ENCODE data around the gene DCTD. TPM values are rescaled to one million over a fixed set of nuclear protein-coding genes. Genes with fewer than 3 reads are reported as not detected.

DCTD gene
- total and polyA plus RNA-seq, 2 of the 13 experiments (the other 11 are each of a cell fraction or from before 2014, with no cell fraction given) = 85.1 to 95.3 TPM

DNA sequence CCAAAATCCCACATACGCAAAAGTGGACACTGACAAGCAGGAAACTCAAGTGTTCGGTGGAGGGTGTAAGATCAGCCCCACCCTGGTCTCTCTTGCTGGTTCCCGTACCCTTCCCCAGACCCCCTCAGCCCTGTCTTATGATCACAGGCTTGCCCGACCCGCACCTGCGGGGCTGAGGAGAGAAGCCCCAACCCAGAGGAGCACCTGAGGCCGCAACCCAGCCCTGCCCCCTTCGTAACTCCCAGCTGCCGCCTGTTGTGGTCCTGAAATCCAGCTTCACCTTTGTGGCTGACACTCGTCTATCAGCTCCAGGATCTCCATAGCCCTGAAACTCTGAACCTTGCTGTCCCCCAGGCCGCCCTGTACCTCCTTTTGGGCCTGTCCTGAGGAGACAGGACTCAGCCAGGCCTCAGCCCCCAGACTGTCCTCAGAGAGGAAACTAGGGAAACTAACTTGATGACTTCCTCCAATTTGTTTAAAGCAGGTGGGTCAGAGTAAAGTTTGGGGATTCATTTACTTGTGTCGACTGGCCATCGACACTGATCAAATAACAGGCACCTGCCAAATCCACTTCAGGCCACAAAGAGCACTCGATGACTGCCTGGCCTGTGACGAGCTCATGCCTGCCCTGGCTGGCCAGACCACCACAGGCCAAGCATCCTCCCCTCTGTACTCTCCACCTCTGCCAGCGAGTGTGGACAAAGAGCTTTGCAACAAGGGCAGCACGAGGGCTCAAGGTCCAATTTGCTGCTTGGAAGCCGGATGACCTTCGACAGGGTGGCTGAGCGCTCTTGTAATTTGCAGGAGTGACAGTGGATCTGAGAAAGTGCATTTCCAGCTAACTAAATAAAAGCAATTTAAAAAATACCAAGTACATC is 19.3 kb downstream of the DCTD start (continued):
- TF ChIP-seq, protein P1, sequence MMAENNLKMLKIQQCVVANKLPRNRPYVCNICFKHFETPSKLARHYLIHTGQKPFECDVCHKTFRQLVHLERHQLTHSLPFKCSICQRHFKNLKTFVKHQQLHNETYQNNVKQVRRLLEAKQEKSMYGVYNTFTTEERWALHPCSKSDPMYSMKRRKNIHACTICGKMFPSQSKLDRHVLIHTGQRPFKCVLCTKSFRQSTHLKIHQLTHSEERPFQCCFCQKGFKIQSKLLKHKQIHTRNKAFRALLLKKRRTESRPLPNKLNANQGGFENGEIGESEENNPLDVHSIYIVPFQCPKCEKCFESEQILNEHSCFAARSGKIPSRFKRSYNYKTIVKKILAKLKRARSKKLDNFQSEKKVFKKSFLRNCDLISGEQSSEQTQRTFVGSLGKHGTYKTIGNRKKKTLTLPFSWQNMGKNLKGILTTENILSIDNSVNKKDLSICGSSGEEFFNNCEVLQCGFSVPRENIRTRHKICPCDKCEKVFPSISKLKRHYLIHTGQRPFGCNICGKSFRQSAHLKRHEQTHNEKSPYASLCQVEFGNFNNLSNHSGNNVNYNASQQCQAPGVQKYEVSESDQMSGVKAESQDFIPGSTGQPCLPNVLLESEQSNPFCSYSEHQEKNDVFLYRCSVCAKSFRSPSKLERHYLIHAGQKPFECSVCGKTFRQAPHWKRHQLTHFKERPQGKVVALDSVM (CRISPR knock-in tag; IDR thresholded peaks at IDR 0.05) = peak; percentile 48; the same call in 1 of the 2 replicates
- TF ChIP-seq SMARCC2 (IDR thresholded peaks at IDR 0.05) (no peak), YEATS4 (CRISPR knock-in tag; IDR thresholded peaks at IDR 0.05; ENCODE audit: borderline replicate concordance) (peak; percentile 88), TBX3 (IDR thresholded peaks at IDR 0.05; ENCODE audit: borderline replicate concordance) (peak; percentile 65; the same call in 1 of the 2 replicates), SRF (IDR thresholded peaks at IDR 0.05; ENCODE audit: low read depth, low read length) (no peak), ZNF577 (CRISPR knock-in tag; IDR thresholded peaks at IDR 0.05; ENCODE audit: borderline replicate concordance, low read depth) (0 out of 2 replicates have a peak, but pooled peaks have one; percentile 61), RBAK (CRISPR knock-in tag; IDR thresholded peaks at IDR 0.05) (no peak), ZNF44 (CRISPR knock-in tag; IDR thresholded peaks at IDR 0.05) (0 out of 2 replicates have a peak, but pooled peaks have one; percentile 38), ZNF335 (CRISPR knock-in tag; IDR thresholded peaks at IDR 0.05) (peak; percentile 67; the same call in 1 of the 2 replicates), REPIN1 (CRISPR knock-in tag; IDR thresholded peaks at IDR 0.05; ENCODE audit: borderline replicate concordance, low read depth) (peak; percentile 88), CENPT (CRISPR knock-in tag; IDR thresholded peaks at IDR 0.05; ENCODE audit: low read depth) (no peak), ZFP41 (CRISPR knock-in tag; IDR thresholded peaks at IDR 0.05; ENCODE audit: borderline replicate concordance) (0 out of 2 replicates have a peak, but pooled peaks have one; percentile 46), ZBTB21 (CRISPR knock-in tag; IDR thresholded peaks at IDR 0.05) (peak; percentile 19; the same call in 1 of the 2 replicates), SETDB1 (CRISPR knock-in tag; IDR thresholded peaks at IDR 0.05; ENCODE audit: borderline replicate concordance) (no peak), MAFF (IDR thresholded peaks at IDR 0.05; ENCODE audit: low read depth, low read length) (peak; percentile 22; the same call in 1 of the 2 replicates), ZIK1 (CRISPR knock-in tag; IDR thresholded peaks at IDR 0.05; ENCODE audit: borderline replicate concordance, low read depth) (no peak)
- TF ChIP-seq, protein P2, sequence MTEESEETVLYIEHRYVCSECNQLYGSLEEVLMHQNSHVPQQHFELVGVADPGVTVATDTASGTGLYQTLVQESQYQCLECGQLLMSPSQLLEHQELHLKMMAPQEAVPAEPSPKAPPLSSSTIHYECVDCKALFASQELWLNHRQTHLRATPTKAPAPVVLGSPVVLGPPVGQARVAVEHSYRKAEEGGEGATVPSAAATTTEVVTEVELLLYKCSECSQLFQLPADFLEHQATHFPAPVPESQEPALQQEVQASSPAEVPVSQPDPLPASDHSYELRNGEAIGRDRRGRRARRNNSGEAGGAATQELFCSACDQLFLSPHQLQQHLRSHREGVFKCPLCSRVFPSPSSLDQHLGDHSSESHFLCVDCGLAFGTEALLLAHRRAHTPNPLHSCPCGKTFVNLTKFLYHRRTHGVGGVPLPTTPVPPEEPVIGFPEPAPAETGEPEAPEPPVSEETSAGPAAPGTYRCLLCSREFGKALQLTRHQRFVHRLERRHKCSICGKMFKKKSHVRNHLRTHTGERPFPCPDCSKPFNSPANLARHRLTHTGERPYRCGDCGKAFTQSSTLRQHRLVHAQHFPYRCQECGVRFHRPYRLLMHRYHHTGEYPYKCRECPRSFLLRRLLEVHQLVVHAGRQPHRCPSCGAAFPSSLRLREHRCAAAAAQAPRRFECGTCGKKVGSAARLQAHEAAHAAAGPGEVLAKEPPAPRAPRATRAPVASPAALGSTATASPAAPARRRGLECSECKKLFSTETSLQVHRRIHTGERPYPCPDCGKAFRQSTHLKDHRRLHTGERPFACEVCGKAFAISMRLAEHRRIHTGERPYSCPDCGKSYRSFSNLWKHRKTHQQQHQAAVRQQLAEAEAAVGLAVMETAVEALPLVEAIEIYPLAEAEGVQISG (CRISPR knock-in tag; IDR thresholded peaks at IDR 0.05) = peak; percentile 86
- TF ChIP-seq, protein P3, sequence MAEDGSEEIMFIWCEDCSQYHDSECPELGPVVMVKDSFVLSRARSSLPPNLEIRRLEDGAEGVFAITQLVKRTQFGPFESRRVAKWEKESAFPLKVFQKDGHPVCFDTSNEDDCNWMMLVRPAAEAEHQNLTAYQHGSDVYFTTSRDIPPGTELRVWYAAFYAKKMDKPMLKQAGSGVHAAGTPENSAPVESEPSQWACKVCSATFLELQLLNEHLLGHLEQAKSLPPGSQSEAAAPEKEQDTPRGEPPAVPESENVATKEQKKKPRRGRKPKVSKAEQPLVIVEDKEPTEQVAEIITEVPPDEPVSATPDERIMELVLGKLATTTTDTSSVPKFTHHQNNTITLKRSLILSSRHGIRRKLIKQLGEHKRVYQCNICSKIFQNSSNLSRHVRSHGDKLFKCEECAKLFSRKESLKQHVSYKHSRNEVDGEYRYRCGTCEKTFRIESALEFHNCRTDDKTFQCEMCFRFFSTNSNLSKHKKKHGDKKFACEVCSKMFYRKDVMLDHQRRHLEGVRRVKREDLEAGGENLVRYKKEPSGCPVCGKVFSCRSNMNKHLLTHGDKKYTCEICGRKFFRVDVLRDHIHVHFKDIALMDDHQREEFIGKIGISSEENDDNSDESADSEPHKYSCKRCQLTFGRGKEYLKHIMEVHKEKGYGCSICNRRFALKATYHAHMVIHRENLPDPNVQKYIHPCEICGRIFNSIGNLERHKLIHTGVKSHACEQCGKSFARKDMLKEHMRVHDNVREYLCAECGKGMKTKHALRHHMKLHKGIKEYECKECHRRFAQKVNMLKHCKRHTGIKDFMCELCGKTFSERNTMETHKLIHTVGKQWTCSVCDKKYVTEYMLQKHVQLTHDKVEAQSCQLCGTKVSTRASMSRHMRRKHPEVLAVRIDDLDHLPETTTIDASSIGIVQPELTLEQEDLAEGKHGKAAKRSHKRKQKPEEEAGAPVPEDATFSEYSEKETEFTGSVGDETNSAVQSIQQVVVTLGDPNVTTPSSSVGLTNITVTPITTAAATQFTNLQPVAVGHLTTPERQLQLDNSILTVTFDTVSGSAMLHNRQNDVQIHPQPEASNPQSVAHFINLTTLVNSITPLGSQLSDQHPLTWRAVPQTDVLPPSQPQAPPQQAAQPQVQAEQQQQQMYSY (CRISPR knock-in tag; IDR thresholded peaks at IDR 0.05) = no peak
- TF ChIP-seq, protein P4, sequence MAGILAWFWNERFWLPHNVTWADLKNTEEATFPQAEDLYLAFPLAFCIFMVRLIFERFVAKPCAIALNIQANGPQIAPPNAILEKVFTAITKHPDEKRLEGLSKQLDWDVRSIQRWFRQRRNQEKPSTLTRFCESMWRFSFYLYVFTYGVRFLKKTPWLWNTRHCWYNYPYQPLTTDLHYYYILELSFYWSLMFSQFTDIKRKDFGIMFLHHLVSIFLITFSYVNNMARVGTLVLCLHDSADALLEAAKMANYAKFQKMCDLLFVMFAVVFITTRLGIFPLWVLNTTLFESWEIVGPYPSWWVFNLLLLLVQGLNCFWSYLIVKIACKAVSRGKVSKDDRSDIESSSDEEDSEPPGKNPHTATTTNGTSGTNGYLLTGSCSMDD (CRISPR knock-in tag; IDR thresholded peaks at IDR 0.05) = no peak

All from HepG2 (cell line).